ENCODE results near the gene SLC35F5.
"Not testable (repeated sequence)": the region's sequence is repeated elsewhere in the genome, so short reads cannot be mapped to it uniquely, and the experiment has no call there.

The SLC35F5 gene

GRCh38 chr2:113692698-113693428 is 63.6 kb downstream of the SLC35F5 start:
- DNase-seq: no peak

- DNase-seq: not testable (repeated sequence)
Observed at GRCh38 chr2:113690871-113691270, 65.6 kb downstream of the SLC35F5 start.

DNA sequence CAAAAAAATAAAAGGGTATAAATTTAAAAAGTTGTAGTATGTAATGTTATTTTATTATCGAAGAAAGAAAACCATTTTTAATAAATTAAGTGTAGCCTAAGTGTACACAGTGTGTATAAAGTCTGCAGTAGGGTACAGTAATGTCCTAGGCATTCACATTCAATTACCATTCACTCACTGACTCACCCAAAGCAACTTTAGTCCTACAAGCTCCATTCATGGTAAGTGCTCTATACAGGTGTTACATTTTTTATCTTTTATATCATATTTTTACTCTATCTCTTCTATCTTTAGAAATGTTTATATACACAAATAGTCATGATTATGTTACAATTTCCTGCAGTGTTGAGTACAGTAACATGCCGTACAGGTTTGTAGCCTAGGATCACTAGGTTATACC is 69.9 kb downstream of the SLC35F5 start:
- no peak for DNase-seq

- DNase-seq: no peak
Observed at GRCh38 chr2:113685471-113685870, 71.0 kb downstream of the SLC35F5 start.

DNA sequence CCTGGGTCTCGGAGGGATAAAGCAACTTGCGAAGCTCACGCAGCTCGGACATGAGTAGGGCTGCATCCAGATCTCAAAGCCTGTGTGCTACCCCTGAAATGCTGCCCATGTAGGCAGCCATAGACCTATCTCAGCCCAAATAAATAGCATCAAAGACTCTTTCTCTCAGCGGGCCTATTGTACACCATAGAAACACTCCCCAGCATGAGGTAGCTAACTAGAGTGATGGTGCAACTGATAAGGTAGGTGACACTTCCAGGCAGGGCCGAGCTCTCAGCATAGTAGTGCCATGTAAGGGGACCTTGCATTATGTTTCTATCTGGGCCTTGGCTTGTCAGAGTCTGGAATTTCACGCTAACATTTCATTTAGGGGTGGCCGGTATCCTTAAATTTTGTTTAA is 77.0 kb downstream of the SLC35F5 start:
- no peak for DNase-seq

DNA sequence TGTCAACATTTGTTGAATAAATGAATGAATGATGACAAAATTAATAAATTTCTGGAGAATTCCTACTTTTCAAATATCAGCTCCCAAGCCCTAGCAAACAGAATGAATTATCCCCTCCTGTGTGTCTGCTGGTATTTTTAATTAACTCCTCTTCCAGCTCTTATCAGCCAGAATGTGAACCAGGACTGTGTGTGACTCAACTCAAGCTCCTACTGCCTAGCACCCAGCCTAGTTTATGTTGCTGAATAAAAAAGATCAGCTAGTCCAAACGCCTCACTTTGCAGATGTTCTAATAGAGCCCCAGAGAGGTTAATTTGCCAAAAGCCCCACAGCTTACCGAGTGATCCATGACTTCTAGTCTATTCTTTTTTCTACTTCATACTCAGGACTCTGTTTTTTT is 79.1 kb downstream of the SLC35F5 start:
- DNase-seq: no peak

- no peak for DNase-seq
Observed at GRCh38 chr2:113676623-113677266, 79.7 kb downstream of the SLC35F5 start.

DNA sequence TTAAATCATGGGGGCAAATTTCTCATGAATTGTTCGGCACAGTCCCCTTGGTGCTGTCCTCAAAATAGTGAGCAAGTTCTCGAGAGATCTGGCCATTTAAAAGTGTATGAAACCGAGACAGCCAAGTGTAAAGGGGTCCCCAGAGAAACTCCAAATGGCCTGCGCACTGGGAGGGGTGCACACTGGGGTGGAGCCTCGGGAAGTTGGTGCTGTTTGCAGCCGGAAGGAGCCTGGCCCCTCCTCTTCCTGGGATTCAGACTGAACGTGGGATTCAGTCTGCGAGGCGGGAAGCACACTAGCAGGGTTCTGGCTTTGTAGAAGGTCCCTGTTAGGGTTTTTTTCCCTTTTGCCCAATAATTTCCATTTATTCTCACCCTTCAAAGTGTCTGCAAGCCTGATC is 80.6 kb downstream of the SLC35F5 start:
- no peak for DNase-seq

GRCh38 chr2:113672326-113672932 is 84.0 kb downstream of the SLC35F5 start:
- DNase-seq: no peak

DNA sequence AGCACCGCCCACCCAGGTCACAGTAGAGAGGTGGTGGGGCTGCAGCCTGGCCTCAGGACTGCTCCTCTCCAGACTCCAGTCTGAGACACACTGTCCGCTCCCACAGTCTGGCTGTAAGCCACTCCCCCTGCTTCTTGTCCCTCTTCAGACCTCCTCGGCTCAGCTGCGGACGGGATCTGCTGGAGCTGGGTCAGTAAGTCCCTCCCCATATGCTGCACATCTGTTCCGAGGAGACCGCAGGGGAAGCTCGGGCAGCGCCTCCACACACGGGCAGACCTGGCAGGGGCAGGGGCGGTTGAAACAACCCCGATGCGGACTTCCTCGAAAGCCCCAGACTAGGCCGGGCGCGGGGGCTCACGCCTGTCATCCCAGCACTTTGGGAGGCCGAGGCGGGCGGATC is 87.4 kb downstream of the SLC35F5 start:
- not testable (repeated sequence) for DNase-seq

DNA sequence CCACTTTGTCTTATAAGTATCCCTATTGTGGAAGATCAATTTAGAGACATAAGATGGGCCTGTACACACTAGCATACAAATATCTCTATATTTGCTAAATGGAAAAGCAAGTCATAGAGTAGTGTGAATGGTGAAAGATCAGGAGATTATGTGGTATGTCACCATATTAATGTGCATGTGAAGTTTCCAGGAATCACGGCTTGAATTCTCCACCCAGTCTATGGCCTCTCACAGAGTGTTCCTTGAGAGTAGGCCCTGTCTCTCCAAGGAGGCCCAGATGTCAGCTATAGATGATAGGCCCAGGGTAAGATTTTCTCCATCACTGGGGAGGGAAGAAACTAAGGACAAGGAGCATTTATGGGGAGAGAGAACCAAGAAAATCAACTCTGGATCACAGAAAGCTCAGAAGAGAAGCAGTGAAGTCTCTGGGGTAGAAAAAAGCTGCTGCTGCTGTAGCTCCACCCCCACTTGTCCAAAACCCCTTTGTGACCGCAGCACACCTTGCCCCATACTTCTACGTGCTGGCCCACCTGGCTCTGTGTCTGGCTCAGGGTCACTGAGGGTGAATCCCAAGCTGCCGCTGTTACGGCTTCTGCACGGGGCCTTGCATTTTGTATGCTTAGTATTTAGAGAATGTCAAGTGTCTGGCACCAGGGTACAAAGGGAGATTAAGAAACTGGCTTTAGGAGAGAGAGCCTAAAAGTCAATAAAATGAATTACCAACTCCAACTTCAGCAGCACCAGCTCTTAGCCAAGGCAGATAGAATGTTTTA is 91.5 kb downstream of the SLC35F5 start:
- DNase-seq: not testable (repeated sequence)

DNA sequence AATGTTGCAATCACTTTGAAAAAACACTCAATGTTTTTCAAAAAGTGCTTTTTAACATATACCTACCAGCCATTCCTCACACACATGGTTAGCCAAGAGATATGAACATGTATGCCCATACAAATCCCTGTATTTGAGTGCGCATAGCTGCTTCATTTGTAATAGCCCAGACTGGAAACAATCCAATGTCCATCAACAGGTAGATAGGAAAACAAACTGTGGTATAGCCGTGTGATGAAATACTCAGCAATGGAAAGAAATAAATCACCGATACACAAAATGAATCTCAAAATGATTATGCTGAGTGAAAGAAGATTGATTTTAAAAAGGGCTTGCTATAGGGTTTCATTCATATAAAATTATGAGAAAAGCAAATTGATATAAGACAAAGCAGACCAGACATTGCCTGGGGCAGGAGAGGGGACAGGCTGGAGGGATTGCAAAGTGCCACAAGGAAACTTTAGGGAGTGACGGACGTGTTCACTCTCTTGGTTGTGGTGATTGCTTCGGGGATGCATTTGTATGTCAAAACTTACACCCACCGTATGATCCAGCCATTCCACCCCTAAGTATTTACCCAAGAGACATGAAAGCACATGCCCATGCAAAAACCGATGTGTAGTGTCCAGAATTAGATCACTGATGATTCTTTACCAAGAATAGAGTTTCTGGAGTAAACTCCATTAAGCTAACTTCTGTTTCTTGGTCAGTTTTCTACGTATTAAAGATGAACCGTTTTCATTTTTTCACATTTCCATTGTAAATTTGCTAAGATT is 93.0 kb downstream of the SLC35F5 start:
- not testable (repeated sequence) for DNase-seq
